Parietal lobe (tissue), 1 donor: ENCODE data around the gene MAGEB17. TPM values are rescaled to one million over a fixed set of nuclear protein-coding genes. Genes with fewer than 3 reads are reported as not detected.

ENCODE experiments used
- total RNA-seq: library from RNA; depleted of rRNA; stranded (reverse); fragments of >200 nt; gene quantifications from one replicate; pipeline ENCODE4 v1.2.3, GENCODE V29; 2014

Gene MAGEB17
- total RNA-seq = not detected

GRCh38 chrX:16167181-16167580, at the start of gene MAGEB17:
TSS of gene MAGEB17 (plus strand) at chrX:16167481. CDS start at chrX:16170383, 2,902 bp downstream.

GRCh38 chrX:16123222-16123786, 44.0 kb upstream of the MAGEB17 start, which contains the start of gene GRPR:
TSS of gene GRPR (plus strand) at chrX:16123565. CDS start at chrX:16123954, 389 bp downstream.

Other genes starting within 250 kb of the MAGEB17 start
- gene GRPR, start 43.9 kb upstream of the MAGEB17 start, total RNA-seq = 0.63 TPM